IPS-18c (cell line): ENCODE data around the gene SPRR2E.
"Not testable (repeated sequence)": the region's sequence is repeated elsewhere in the genome, so short reads cannot be mapped to it uniquely, and the experiment has no call there.

Experiments used
- H3K4me3 ChIP-seq: 2 replicates; pipeline ENCODE4 v1.7.0; 2013; ENCODE audit warnings: low read depth, mild to moderate bottlenecking, low read length, moderate library complexity; ENCODE audit not compliant: insufficient read depth
- H3K9me3 ChIP-seq: one replicate; pipeline ENCODE4 v1.6.1; 2013; ENCODE audit warnings: mild to moderate bottlenecking, low read length, moderate library complexity; ENCODE audit not compliant: control insufficient read depth, insufficient read depth

The SPRR2E gene

DNA sequence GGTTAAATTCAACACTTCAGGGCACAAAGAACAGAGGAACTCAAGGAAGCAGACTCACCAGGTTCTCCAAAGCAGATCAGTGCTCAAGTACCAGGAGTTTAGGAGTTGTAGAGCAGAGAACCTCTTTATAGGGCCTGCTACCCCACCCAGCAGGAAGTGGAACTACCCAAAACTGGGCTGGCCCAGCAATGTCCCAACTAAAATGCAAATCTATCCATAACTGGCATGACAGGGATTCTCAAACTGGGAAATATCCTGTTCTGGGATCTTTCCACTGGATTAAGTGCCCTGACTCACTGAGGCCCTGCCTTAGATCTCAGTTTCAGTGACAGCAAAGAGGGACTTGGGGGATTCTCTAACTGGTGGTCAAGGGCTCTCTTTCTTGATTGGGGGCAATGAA is at the start of gene SPRR2E:
TSS of gene SPRR2E (minus strand) at position 101 of the 400 bp plus-strand sequence. CDS start 775 bp downstream, outside the sequence.
- Histone ChIP-seq H3K9me3 (no peaks in the 10 kb centered on the region), H3K4me3 (no peak within 1 kb of the TSS)

DNA sequence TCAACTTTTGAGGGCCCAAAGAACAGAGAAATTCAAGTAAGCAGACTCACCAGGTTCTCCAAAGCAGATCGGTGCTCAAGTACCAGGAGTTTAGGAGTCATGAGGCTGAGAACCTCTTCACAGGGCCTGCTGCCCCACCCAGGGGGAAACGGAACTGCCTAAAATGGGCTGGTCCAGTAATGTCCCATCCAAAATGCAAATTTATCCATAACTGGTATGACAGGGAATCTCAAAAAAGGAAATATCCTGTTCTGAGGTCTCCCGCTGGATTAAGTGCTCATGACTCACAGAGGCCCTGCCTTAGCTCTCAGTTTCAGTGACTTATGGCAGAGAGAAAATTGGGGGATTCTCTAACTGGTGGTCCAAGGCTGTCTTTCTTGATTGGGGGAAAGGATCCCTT is 47.1 kb upstream of the SPRR2E start:
- Histone ChIP-seq H3K4me3 (no peak overlapping the region), H3K9me3 (no peaks in the 10 kb centered on the region)

DNA sequence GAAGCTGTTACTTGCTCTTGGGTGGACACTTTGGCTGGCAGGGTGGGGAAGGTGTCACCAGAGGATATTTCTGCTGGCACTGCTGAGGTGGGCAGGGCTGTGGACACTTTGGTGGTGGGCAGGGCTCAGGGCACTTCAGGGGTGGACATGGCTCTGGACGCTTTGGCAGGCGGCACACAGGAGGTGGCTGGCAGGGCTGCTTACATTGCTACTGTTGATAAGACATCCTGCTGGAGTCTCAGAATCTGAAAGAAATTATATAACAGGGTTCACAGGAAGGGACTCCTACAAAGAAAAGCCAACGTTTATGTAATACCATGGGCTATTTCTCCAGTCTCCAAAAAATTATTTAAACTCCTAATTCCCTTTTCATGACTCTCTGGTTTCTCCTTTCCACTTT is 46.2 kb upstream of the SPRR2E start:
- Histone ChIP-seq H3K9me3 (no peaks in the 10 kb centered on the region), H3K4me3 (no peak overlapping the region)

DNA sequence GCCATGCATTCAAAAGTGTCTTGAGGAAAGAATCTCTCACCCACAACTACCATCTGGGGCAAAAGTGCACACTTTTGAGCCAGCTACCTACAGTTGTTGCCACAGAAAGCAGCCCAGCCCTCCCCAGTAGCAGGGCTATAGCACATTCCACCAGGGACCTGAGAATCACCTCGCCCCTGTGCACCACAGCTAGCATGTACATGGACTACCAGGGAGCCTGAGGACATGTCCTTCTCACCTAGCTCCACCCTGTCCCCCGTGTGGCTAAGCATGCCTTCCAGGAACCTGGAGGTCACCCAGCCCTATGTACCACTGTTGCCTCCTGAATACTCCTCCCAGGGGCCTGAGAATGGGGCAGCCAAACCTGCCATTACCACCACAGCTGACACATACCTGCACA is 39.4 kb upstream of the SPRR2E start:
- Histone ChIP-seq H3K9me3 (no peaks in the 10 kb centered on the region), H3K4me3 (no peak overlapping the region)

DNA sequence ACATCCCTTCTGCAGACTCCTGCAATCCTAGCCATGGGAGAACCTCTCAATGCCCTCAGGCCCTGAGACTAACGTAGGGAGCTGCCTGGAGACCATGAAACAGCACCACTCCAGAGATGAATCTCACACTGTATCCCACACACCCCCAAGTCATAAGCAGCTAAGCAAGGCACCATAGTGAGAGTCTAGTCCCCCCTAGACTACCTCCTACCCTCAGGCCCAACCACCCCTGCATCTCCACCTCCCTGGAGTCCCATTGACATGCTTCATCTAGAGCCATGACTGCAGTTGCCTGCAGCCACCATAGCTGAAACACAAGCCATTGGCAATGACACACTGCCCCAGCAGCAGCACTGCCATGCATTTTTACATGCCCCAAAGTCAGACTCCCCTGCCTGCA is 38.9 kb upstream of the SPRR2E start:
- Histone ChIP-seq H3K9me3 (no peaks in the 10 kb centered on the region), H3K4me3 (no peak overlapping the region)

DNA sequence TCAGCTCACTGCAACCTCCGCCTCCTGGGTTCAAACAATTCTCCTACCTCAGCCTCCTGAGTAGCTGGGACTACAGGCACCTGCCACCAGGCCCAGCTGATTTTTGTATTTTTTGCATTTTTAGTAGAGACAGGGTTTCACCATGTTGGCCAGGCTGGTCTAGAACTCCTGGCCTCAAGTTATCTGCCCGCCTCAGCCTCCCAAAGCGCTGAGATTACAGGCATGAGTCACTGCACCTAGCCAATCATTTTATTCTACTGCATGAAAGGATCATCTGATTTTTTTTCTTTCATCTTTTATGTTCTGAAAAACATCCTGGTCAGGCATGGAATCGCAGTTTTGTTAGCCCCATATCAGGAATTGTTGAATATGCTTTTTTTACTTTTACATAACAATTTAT is 34.4 kb upstream of the SPRR2E start:
- not testable (repeated sequence) for H3K4me3 ChIP-seq

DNA sequence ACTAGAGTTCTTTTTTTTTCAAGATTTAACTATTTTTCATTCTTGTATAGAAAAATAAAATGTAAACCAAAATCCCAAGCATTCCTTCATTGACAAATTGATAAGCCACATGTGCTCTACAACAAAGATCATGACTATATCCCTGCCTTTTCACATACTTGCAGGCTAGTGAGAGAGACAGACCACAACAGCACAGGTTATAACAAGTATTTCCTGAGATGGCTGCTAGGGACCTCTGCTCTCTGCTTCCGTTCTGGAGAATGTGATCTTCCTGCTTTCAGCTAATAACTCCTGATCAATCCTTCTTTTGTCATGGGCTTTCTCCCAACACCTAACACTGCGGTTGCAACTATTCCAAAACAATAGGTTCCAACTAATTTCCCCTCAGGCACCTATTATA is 33.0 kb upstream of the SPRR2E start:
- H3K9me3 ChIP-seq = peaks cover 5% of the 10 kb centered on the region

More for the DNA sequence above, 34.4 kb upstream of the SPRR2E start:
- H3K9me3 ChIP-seq = not testable (repeated sequence)

DNA sequence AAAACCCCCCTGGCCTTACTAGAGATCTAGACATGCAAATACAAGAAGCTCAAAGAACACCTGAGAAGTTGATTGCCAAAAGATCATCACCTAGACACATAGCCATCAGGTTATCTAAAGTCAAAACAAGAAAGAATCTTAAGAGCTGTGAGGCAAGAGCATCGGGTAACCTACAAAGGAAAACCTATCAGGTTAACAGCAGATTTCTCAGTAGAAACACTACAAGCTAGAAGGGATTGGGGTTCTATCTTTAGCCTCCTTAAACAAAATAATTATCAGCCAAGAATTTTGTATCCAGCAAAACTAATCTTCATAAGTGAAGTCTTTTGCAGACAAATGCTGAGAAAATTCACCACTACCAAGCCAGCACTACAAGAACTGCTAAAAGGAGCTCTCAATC is 31.2 kb upstream of the SPRR2E start:
- Histone ChIP-seq H3K9me3 (peaks cover 5% of the 10 kb centered on the region), H3K4me3 (no peak overlapping the region)

More for the DNA sequence above, 33.0 kb upstream of the SPRR2E start:
- H3K4me3 ChIP-seq = no peak overlapping the region

DNA sequence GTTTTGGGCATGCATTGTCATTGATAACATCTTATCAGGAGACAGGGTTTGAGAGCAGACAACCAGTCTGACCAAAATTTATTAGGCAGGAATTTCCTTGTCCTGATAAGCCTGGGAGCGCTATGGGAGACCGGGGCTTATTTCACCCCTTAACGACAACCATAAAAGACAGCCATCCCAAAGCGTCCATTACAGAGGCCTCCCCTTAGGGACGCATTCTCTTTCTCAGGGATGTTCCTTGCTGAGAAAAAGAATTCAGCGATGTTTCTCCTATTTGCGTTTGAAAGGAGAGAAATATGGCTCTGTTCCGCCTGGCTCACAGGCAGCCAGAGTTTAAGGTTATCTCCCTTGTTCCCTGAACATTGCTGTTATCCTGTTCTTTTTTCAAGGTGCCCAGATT is 29.5 kb upstream of the SPRR2E start:
- not testable (repeated sequence) for H3K9me3 ChIP-seq, H3K4me3 ChIP-seq

DNA sequence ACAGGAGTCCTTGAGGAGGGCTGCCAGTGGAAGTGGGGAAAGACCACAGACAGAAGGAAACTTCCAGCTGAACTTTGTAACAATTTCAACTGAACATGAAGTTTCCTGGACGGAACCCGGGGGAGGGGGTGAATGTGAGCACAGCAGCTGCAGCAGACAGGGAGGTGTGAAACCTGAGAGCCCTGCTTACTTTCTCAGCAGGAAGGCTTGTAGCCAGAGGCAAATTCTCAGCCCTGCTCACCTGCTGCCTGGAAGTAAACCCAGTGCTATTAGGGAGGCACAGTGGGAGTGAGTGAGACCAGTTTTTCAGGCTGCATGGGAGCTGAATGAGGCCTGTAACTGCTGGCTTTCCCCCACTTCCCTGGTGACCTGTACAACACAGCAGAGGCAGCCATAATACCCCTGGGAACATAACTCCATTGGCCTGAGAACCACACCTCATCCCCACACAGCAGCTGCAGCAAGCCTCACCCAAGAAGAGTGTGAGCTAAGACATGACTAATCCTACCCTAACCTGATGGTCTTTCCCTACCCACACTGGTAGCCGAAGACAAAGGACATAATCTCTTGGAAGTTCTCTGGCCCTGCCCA is 28.6 kb upstream of the SPRR2E start:
- Histone ChIP-seq H3K4me3 (no peak overlapping the region), H3K9me3 (peaks cover 5% of the 10 kb centered on the region)

DNA sequence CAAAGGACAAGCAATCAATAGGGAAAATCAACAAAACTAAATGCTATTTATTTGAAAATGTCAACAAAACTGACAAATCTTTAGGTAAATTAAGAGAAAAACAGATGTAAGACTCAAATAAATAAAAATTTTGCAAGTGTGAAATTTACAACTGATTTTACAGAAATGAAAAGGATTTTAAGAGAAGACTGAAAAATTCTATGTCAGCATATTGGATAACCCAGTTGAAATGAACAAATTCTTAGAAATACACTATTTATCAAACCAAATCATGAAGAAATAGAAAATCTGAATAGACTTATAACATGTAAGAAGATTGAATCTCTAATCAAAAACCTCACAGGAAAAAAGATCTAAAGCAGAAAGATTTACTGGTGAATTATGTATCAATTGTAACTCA is 26.6 kb upstream of the SPRR2E start:
- Histone ChIP-seq H3K9me3 (peaks cover 5% of the 10 kb centered on the region), H3K4me3 (no peak overlapping the region)

DNA sequence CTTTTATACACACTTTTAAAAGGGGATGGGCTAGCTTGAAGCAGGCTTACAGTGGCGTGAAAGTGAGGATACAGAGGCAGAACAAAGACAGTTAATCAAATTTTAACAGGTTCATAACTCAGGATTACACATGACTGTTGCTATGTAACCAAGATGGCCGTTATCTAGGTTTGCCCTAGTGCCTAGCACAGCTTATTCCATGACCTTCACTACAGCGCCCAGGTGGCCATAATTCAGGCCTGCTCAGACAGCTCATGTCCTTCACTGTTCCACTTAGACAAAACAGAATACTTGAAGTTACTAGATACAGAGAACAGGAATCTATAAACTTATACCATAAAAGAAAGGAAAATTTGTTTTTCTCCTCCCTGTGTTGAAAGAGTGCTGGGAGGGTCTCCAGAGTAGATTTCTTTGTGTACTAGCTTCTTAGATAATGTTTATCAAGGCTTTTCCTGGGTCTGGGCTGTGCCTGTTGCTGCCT is 25.2 kb upstream of the SPRR2E start:
- Histone ChIP-seq H3K4me3 (no peak overlapping the region), H3K9me3 (peaks cover 4% of the 10 kb centered on the region)

DNA sequence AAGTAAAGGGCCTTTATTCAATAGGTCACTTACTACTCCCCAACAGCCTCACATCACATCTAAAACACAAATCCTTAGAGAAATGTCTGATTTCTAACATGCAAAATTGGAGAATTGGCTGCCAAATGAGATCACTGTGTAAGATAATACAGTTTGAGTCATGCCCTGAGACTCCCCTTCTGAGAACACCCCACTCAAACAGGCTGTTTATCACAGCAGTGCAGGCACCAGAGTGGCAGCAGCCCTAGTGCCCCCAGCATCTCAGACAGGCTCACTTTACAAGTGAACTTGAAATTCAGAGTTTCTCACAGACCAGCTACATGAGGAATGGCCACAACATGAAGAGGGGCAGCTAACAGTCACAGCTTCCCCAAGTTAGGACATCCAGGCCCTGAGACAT is 20.9 kb upstream of the SPRR2E start:
- not testable (repeated sequence) for H3K9me3 ChIP-seq, H3K4me3 ChIP-seq

DNA sequence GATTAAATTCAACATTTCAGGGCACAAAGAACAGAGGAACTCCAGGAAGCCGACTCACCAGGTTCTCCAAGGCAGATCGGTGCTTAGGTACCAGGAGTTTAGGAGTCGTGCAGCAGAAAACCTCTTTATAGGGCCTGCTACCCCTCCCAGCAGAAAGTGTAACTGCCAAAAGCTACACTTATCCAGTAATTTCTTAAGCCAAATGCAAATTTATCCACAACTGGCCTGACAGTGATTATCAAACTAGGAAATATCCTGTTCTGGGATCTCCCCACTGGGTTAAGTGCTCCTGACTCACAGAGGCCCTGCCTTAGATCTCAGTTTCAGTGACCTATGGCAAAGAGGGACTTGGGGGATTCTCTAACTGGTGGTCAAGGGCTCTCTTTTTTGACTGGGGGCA is 19.1 kb upstream of the SPRR2E start, which contains the start of gene SPRR2F:
TSS of gene SPRR2F (minus strand) at position 101 of the 400 bp plus-strand sequence. CDS start 783 bp downstream, outside the sequence.
- Histone ChIP-seq H3K4me3 (no peak within 1 kb of the TSS), H3K9me3 (peaks cover 2% of the 10 kb centered on the region)

DNA sequence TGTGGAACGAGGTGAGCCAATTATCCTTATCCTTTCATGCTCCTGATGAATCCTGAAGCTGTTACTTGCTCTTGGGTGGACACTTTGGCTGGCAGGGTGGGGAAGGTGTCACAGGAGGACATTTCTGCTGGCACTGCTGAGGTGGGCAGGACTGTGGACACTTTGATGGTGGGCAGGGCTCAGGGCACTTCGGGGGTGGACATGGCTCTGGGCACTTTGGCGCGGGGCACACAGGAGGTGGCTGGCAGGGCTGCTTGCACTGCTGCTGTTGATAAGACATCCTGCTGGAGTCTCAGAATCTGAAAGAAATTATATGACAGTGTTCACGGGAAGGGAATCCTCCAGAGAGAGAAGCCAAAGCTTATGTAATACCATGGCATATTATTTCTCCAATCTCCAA is 18.1 kb upstream of the SPRR2E start:
- not testable (repeated sequence) for H3K4me3 ChIP-seq, H3K9me3 ChIP-seq

DNA sequence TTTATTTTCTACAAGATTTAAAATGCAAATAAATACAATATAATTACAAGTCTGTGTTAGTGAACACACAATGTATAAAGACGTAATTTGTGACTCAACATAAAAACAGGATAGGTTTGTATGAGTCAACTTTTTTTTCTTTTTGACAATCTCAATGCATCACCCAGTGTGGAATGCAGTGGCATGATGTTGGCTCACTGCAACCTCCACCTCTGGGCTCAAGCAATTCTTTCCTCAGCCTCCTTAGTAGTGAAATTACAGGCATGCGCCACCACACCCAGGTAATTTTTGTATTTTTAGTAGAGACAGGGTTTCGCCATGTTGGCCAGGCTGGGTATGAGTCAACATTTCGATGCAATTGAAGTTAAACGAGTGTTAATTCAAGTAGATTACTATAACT is 5.9 kb upstream of the SPRR2E start:
- Histone ChIP-seq H3K9me3 (no peaks in the 10 kb centered on the region), H3K4me3 (no peak overlapping the region)

DNA sequence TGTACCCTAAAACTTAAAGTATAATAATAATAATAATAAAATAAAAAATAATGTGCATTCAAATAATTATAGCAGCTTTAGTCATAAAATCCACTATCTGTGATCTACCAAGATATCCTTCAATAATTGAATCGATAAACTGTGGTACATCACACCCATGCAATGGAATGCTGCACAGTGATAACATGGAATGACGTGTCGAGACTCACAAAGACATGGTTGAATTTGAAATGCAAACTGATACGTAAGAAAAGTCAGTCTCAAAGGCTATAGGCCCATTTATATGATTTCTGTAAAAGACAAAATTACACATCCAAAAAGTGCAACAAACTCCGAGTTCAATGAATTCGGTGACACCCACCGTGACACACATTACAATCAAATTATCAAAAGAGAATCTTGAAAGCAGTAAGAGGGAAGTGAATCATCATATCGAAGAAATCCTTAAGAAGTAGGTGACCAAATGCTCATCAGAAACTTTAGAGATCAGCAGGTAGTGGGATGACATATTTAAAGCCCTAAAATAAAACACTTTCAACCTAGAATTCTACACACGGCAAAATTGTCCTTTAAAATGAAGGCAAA is 5.2 kb upstream of the SPRR2E start:
- Histone ChIP-seq H3K9me3 (no peaks in the 10 kb centered on the region), H3K4me3 (no peak overlapping the region)

DNA sequence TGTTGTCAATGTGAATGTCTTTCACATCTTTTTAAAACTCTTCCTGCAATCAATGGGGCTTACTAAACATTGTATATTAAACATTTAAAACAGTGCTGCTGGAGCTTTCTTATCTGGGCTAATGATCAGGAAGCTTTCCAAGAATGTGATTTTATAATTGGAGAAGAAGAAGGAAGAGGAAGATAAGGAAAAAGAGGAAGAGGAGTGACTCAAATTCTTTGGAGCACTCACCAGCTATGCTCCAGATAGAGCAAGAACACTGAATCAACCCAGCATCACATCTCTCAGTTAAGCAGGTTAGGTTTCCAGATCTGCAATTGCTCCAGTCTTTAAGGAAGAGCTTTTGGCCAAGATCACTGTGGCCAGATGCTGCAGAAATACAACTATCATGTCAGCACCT is 1.4 kb upstream of the SPRR2E start:
- Histone ChIP-seq H3K9me3 (no peaks in the 10 kb centered on the region), H3K4me3 (no peak overlapping the region)

DNA sequence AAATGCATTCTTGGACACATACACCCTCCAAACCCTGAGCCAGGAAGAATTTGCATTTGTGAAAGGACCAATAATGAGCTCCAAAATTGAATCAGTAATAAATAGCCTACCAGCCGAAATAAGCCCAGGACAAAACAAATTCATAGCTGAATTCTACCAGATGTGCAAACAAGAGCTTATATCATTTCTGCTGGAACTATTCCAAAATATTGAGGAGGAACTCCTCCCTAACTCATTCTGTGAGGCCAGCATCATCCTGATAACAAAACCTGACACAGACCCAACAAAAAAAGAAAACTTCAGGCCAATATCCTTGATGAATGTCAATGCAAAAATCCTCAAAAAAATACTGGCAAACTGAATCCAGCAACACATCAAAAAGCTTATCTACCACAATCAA is 6.7 kb downstream of the SPRR2E start:
- no peak overlapping the region for H3K4me3 ChIP-seq
- no peaks in the 10 kb centered on the region for H3K9me3 ChIP-seq
